Activated T-cell treated with anti-CD3 and anti-CD28 coated beads for 48 hours (primary cell): ENCODE data around the gene TRIM24.
"Not testable (repeated sequence)": the region's sequence is repeated elsewhere in the genome, so short reads cannot be mapped to it uniquely, and the experiment has no call there.

ENCODE experiments used
- DNase-seq: peaks from one replicate; pipeline ENCODE4 v3.0.0-alpha.2; 2020; ENCODE audit warnings: low read depth

The TRIM24 gene

DNA sequence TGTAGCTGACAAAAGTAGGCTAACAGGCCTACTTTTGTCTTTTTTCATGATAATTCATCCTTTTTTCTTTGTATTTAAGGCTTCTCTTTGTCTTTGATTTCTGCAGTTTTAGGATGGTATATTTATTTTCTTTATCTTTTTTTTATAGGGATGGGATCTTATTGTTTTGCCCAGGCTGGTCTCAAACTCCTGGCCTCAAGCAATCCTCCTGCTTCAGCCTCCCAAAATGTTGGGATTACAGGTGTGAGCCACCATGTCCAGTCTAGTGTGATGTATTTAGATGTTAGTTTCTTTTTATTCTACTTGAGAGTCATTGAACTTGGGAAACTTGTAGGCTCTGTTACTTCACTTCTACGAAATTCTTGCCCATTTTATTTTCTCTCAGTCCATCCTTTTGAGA lies 35.4 kb downstream of the TRIM24 start:
- DNase-seq, result no peak

DNA sequence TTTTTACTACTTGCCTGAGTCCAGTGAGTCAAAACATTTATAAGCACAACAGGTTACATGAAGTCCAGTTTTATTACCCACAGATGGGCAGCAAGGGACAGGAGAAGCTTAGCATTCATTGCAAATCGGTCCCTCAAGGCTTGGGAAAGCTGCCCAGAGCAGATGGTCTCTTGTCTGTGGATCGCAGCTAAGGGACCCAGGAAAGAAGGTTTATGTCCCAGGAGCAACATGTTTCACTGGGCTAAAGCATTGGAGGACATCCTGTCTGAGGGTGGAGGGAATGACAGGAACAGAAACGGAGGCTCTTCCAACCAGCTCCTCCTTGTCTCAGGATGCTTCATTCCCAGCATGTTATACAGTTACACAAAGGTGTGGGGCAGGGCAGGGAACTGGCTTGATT lies 39.3 kb downstream of the TRIM24 start:
- DNase-seq, result no peak

DNA sequence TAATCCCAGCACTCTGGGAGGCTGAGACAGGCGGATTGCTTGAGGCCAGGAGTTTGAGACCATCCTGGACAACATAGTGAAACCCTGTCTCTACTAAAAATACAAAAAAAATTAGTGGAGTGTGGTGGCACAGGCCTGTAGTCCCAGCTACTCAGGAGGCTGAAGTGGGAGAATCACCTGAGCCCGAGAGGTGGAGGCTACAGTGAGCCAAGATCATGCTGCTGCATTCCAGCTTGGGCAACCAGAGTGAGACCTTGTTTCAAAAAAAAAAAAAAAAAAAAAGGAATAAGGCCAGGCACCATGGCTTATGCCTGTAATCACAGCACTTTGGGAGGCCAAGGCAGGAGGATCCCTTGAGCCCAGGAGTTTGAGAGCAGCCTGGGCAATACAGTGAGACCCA lies 40.2 kb downstream of the TRIM24 start:
- DNase-seq, result not testable (repeated sequence)

DNA sequence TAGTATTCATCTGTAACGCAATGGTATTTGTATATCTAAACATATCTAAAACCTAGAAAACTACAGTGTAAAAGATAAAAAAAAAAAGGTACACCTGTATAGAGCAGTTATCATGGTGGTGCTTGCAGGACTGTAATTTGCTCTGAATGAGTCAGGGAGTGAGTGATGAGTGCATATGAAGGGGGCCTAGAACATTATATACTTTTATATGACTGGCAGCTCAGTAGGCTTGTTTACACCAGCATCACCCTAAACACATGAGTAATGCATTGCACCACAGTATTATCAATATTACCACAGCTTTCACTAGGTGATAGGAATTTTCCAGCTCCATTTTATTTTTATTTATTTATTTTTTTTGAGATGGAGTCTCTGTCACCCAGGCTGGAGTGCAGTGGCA lies 40.8 kb downstream of the TRIM24 start:
- DNase-seq, result no peak

DNA sequence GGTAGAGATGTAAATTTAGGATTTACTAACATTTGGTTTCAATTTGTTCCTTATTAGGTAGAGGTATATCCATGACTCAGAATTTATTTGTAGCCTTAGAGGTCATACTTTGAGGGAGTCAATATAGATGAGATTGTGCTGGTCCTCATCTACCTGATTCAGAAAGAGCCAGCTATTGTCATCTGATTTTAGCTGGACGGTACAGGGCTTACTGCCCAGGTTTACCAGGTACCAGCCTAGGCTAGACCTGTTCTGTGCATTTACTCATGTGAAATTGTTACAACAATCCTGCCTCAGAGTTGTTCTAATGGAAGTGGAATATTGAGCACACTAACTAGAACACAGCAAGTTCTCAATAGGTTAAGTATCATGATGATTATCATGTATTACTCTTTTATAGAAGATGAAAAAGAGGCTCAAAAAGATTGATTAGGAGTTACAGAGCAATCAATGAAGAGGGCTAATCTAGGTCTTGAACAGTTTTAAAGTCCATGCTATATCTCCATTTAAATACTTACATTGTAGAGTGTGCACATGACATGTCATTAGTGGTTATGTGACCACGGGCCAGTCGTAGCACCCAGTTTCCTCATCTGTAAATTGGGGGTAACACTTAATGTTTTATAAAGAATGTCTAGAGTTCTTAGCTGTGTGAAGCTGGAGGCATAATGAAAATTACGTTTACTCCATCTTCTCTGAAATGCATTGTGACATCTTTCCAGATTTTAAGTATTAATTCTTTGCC lies 42.1 kb downstream of the TRIM24 start:
- DNase-seq, result no peak

DNA sequence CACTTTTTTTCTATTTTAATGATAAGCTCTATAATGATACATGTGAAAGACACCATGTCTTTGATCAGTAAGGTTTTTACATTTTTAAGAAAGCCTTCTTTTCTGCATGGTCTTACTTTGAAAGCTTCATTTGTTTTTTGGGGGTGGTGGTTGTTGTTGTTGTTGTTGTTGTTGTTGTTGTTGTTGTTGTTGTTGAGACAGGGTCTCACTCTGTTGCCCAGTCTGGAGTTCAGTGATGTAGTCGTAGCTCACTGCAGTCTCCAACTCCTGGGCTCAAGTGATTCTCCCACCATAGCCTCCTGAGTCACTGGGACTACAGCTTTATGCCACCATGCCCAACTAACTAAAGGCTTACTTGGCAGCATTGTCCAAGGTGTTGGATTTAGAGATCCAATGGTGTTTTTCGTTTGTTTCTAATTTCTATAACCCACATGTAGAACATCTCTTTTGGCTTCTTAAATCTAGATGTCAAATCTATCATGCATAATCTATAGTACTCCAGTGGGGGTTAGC lies 45.4 kb downstream of the TRIM24 start:
- DNase-seq, result no peak

DNA sequence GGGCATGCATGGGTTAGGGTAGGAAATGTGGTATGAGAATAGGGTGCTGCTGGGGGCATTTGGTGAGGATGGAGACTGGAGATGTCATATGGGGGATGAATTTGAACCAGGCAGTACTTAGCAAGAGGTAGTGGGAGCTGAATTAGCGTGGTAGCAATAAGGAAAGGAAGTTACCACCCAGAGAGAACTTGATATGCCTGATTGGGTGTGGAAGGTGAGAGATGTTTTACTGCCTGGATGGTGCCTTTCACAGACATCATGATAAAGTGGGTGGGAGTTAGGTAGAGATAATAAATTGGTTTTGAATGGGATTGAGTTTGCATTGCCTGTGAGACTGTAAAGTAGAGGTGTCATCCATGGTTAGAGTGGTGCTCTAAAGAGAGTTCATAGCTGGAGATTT lies 46.7 kb downstream of the TRIM24 start:
- DNase-seq, result no peak

DNA sequence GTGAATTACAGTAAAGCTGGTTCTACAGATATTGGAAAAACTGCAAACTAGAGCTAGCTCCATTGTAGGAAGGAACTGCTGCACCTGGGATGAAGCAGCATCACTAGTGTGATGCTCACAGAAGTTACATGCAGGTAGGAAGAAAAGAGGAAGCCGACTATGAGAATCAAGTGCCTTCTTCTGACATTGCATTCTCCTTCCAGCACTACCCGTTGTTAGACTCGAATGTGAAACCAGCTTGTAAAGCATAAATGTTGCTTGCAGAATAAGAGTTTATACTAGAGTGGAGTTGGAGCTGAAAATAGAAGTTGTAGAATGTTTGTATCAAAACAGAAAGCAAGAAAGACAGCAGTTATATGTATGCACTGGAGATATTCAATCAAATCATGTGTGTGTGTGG lies 49.9 kb downstream of the TRIM24 start:
- no peak for DNase-seq

DNA sequence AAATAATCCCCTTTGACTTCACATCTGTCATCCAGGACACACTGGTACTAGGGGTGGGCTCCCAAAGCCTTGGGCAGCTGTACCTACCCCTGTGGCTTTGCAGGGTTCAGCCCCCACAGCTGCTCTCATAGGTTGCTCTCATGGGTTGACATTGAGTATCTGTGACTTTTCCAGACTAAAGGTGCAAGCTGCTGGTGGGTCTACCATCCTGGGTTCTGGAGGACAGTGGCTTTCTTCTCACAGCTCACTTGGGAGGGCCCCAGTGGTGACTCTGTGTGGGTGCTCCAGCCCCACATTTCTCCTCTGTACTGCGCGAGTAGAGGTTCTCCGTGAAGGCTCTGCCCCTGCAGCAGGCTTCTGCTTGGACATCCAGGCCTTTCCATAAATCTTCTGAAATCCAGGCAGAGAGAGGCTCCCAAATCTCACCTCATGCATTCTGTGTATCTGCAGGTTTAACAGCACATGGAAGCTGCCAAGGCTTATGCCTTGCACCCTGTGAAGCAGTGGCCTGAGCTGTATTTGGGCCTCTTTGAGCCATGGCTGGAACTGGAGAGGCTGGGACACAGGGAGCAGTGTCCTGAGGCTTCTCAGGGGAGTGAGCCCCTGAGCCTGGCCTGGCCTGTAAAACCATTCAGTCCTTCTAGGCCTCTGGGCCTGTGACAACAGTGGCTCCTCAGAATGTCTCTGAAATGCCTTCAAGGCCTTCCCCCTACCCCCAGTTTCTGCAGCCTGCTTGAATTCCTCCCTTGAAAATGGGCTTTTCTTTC lies 52.2 kb downstream of the TRIM24 start:
- DNase-seq, result no peak

DNA sequence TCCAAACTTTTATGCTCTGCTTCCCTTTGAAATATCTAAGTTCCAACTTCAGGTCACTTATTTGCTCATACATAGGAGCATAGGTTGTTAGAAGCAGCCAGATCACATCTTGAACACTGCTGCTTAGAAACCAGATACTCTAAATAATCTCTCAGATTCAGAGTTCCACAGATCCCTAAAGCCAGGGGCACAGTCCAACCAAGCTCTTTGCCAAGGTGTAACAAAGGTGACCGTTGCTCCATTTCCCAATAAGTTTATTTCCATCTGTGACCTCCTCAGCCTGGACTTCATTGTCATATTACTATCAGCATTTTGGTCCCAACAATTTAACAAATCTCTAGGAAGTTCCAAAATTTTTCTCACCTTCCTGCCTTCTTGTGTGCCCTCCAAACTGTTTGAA lies 52.8 kb downstream of the TRIM24 start:
- DNase-seq, result no peak

DNA sequence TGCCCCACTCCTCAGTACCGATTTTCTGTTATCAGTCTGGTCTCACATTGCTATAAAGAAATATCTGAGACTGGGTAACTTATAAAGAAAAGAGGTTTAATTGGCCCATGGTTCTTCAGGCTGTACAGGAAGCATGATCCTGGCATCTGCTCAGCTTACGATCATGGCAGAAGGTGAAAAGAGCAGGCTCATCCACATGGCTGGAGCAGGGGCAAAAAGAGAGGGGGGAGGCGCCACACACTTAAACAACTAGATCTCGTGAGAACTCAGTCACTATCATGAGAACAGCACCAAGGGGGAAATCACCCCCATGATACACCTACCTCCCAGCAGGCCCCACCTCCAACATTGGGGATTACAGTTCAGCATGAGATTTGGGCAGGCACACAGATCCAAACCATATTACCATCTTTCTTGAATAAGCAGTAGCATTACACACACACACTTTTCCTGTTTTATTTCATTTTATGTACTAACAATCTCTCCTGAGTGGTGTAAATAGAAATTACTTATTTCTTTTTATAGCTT lies 53.3 kb downstream of the TRIM24 start:
- no peak for DNase-seq

DNA sequence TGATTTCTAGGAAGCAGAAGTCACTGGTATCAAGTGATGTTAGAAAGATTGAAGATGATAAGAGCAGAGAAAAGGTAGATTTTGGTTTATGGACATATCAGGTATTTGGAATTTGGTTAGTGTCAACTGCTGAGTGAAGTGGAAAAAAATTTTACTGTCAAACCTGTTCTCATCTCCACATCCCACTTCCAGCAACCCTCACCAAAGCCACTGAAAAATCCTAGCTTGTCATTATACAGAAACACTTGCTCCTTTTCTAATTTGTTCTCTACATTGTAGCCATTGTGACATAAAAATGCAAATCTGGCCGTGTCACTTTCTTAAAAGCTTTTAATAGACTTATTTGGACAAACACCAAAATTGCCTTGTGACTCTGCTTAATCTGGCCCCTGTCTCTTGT lies 54.0 kb downstream of the TRIM24 start:
- no peak for DNase-seq

DNA sequence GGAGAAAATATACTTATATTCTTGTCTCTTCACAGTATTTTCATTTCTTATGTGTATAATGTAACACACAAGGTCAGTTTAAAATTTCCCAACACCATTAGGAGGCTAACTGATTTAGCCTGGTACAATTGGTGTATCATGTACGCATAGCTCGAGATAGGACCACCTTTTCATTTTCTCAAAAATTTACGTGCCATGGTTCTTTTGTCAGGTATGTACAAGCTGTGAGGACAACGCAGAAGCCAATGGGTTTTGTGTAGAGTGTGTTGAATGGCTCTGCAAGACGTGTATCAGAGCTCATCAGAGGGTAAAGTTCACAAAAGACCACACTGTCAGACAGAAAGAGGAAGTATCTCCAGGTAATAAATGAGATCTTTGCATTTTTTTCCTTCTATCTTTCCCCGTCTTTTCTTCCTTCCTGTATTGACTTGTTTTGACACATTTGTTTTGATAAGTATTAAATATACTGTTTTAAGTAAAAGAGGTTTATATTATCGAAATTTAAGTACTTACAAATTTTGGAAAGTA lies 55.0 kb downstream of the TRIM24 start:
- no peak for DNase-seq

DNA sequence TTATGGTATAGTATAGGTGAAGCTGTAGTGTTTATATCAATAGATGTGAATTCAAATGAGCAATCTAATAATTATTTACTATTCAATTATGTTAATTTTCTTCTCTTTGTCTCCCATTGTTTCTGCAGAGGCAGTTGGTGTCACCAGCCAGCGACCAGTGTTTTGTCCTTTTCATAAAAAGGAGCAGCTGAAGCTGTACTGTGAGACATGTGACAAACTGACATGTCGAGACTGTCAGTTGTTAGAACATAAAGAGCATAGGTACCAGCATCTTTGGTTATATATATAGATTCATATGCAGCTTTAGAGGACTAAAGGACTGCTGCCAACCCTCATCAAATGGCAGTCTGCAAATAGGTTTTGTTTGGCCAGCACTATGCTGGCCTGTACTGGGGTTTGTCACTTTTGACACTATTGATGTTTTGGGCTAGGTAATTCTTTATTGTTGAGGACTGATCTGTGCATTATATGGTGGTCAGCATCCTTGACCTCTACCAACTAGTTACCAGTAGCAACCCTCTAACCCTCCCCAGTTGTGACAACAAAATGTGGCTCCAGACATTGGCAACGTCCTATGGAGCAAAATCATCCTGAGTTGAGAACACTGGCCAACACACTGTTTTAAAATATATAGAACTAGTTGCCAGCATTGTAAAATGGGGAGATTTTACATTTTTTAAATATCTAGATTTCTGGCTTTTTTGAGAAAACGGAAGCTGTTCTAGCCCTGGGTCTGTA lies 59.2 kb downstream of the TRIM24 start:
- no peak for DNase-seq

DNA sequence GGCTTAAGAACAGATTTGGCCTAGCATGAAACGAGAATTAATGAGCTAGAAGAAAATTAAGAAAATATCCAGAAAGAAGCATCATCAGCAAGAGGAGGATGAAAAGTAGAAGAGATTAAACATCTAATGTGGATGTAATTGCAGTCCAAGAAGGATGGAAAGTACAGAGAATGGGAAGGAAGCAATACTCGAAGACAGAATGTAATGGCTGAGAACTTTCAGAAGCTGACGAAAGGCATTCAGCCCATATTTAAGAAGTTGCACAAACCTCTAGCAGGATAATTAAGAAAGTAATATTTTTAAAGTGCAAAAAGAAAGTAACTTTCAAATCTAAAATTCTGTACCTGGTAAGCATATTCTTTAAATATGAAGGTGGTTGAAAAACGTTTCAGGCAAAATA lies 60.7 kb downstream of the TRIM24 start:
- DNase-seq, result no peak

DNA sequence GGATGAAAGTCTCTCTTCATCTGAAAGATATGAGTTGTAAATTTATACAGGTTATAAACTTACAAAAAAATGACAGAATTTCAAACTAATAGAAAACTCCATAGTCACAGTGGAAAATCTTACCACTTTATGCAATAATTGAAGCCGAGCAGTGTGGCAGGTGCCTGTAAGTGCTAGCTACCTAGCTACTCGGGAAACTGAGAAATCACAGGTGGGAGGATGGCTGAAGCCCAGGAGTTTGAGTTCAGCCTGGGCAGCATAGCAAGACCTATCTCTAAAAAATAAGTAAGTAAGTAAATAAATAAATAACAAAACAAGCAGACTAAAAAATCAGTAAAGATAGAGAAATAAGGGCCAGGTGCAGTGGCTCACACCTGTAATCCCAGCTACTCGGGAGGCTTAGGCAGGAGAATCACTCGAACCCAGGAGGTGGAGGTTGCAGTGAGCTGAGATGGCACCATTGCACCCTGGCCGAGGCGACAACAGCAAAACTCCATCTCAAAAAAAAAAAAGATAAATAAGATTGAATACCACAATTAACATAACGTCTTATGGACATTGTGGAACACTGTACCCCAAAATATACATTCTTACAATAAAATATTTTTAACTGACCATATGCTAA lies 61.9 kb downstream of the TRIM24 start:
- DNase-seq, result no peak

DNA sequence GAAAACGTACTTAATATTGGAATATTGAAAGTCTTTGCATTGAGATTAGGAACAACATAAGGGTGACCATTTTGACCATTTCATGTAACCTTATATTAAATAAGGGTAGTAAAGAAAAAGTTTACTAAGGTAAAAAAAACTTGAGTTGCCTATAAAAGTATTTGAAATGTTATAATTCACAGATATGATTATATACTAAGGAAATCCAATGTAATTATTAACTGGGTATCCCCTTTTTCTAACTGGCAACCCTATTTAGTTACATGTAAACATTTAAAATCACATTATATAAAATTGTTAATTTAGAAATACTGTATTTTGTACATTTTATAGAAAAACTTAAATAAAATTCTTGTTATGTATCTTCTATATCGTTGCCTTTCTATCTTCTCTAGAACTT lies 64.2 kb downstream of the TRIM24 start:
- DNase-seq, result no peak

DNA sequence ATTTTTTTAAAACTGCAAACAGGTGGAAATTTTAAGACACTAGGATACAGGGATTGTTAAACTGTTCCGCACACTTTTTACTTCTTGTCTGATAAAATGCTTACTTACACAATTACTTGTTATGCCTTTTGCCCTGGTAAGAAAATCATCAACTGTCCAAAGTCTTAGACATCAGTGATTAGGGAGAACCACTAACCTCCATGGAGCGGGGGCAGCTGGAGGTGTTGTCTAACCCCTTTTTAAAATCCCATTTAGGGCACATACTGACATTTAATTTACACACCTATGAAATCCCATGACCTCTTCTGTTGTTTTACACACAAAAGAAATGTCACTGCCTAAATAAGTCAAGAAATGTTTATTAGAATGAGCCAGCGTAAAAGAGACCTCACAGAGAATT lies 65.7 kb downstream of the TRIM24 start:
- no peak for DNase-seq

DNA sequence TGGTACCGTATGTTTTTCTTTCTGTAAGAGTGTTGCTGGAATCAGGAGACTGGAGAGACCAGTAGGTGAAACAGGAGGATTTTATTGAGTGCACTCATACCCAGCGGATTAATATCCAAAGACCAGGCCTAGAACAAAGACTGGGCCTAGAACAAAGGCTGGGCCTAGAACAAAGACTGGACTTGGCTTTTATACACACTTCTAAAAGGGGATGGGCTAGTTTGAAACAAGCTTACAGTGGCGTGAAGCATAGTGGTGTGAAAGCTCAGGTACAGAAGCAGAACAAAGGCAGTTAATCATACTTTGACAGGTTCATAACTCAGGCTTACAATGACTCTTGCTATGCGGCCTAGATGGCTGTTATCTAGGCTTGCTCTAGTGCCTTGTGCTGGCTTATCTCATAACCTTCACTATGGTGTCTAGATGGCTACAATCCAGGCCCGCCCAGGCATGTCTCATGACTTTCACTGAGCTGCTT lies 67.7 kb downstream of the TRIM24 start:
- no peak for DNase-seq

DNA sequence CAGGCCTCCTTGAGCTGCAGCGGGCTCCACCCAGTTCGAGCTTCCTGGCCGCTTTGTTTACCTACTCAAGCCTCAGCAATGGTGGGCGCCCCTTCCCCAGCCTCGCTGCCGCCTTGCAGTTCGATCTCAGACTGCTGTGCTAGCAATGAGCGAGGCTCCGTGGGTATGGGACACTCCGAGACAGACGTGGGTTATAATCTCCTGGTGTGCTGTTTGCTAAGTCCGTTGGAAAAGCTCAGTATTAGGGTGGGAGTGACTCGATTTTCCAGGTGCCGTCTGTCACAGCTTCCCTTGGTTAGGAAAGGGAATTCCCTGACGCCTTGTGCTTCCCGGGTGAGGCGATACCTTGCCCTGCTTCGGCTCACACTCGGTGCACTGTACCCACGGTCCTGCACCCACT lies 76.8 kb downstream of the TRIM24 start:
- not testable (repeated sequence) for DNase-seq

DNA sequence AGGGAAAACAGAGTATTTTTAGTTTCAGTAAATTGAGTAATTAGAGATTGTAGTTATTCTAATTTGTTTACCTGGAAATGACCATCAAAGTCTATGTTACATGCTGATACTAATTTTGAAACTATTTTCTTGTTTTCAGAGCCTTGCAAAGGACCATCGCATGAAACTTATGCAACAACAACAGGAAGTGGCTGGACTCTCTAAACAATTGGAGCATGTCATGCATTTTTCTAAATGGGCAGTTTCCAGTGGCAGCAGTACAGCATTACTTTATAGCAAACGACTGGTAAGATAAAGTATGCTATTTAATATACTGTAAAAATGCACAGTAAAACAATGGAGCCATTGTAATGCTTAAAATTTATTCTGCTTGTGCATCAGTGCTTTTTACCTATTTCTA lies 78.5 kb downstream of the TRIM24 start:
- DNase-seq, result no peak
